ENCODE measurements around the gene VAV3.

VAV3 gene

DNA sequence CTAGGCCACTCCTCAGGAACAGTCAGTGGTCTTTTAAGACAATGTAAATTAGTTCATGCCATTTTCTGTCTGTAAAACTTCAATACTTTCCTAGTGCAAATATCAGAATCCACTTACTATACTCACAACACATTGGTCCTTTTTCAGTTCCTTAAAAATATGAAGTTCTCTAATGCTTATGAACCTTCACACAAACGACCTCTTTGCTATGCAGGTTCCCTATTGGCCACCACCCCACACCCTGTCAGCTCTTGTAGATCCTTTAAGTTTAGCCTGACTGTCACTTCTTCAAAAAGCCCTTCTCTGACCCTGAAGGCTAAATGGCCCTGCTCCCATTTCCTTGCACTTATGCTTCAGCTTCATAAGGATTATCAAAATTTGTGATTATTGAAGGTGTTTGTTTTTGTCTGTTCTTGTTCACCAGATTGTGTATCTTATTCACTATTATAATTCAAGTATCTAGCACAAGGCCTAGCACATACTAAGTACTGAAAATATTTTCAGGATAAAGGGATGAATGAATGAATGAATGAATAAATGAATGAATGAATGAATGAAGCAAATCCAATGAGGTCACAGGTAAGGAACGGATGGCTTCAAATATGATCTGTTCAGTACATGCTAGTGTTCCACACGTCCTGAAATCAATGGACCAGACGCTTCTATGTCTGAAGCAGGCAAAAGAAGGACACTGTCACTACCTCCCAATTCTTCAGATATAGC, 373.9 kb downstream of the VAV3 start:
- DNase-seq (ENCODE audit: low read depth in 3 of 3): no peak

DNA sequence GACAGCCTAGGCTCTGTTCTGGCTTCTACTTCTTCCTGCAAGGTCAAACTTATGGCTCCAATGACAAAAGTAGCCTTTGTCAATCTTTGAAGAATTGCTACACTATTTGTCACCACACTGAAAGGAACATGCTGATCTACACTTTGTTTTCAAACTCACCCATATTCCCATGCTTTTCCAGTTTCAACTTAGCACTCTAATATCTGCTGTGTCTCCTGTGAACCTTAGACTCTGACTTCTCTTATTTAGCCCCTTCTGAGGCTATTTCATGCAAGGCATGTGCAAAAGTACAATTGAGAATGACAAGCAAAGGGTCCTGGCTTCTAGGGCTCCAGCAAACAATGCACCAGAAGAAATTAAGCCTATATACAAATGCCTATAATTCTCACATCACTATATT, 374.9 kb downstream of the VAV3 start:
- no peak for DNase-seq (ENCODE audit: low read depth in 3 of 3)

DNA sequence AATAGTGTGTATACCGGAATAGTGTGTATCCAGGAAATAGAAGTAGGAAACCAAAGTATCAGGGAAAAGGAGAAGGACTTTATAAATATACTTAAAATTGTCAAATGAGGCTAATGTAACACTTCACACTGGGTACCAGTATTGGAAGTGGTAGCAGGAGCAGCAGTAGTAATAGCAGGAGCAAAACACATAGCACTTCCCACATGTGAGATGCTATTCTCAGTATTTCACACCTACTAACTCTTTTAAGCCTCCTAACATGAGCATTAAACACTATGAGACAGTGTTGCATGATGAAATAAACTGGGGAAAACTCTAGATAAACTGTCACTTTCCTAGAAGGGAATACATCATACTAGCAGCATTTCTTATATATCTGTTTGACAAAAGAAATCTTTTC, 376.7 kb downstream of the VAV3 start:
- no peak for DNase-seq (ENCODE audit: low read depth in 3 of 3)

DNA sequence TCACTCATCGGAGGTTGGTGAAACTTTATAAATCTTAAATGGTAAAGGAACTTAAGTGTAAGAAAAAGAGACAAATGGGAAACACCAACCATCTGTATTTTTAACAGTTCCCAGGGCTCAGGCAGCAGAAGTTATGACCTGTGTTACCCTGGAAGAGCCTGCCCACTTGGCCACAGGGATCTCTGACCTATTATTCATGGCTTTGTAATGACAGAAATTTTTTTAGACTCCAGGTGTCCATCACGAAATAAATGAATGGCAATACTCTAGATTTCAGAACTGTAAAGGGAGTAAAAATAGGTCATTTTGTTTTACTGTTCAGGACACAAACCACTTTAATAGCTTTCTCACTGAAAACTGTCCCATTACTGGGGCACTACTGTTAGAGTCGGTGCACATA, 389.8 kb downstream of the VAV3 start:
- no peak for DNase-seq (ENCODE audit: low read depth in 3 of 3)

DNA sequence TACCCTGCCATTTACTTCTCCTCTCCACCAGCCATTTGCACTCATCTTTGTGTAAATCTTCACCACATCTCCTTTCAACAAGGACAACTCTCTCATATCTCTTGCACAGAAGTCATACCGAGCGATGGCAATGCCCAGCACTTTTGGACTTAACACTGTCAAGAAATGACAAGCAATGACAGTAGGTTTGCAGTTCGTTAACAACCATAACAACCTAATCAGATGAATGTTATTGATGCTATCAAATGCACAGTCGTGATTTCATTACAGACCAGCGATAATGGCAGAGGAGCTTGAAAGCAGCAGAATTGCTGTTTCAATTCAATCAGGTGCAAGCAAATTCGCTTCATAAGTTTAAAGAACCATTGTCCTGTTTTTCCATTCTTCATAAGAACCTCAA, 390.9 kb downstream of the VAV3 start:
- no peak for DNase-seq (ENCODE audit: low read depth in 3 of 3)

DNA sequence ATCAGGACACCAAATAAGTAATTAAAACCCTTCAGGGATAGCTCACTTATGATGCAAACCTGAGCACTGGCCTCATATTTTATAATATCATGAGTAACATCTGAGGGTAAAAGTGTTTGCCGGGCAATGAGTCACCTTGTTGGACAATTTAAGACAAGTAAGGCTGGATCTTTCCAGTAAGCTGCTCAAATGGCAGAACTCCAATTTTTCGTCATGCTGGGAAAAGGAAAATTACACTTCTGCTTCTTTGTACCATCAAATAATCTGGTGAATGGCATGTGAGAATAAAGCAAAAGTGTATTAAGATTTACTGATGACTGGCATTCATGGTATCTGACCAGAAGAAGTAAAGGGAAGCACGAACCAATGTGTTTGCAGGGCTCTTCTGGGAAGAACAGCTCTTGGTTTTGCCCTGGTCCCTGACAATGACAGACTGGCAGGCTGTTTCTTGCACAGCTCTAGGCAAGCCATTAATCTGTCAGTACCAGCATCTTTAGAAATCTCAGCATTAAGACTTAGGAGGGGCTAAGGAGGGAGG, 392.2 kb downstream of the VAV3 start:
- DNase-seq (ENCODE audit: low read depth in 3 of 3): no peak

DNA sequence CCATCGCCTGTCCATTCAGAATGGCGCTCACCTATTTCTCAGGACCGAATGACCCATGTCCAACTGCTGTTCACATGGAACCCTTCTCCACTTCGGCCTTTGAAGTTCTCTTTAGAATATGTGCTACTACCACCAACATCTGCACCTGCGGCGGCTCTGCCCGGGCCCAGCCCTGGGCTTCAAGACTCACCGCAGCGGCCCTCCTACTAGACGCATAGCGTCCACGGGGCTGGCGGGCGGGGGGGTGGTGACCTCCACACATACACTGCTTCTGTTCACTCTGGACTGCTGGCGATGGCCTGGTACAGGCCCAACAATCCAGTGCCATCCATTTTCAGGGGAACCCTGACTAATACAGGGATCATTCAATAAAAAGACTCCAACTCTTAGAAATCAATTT, 394.2 kb downstream of the VAV3 start:
- no peak for DNase-seq (ENCODE audit: low read depth in 3 of 3)

DNA sequence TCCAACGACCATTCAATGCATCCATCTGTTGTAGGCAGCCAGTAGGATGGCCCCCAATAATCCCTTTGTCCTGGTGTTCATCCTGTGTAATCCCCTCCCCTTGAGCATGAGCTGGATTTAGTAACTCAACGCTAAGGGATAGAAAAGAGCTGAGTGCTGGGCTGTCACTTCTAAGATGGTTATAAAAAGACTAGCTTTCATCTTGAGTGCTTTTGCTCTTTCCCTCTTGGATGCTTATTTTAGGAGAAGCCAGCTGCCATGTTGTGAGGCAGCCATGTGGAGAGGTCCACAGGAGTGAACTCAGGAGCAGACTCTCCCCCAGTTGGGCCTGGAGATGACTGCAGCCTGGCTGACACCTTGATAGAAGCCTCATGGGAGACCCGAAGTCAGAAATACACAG, 401.5 kb downstream of the VAV3 start:
- DNase-seq (ENCODE audit: low read depth in 3 of 3): no peak

DNA sequence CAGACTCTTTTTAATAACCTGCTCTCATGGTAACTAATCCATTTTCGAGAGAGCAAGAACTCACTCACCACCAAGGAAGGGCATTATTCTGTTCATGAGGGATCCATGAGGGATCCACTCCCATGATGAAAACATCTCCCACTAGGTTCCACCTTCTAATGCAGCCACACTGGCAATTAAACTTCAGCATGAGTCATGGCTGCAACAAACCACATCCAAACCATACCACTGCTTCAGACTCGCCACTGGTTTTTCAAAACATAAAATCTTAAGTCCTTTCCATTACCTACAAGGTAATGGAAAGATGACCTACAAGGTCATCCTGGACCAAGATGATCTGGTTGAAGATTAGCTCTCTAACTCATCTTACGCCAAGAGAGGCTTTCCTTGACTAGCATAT, 405.1 kb downstream of the VAV3 start:
- DNase-seq (ENCODE audit: low read depth in 3 of 3): no peak

DNA sequence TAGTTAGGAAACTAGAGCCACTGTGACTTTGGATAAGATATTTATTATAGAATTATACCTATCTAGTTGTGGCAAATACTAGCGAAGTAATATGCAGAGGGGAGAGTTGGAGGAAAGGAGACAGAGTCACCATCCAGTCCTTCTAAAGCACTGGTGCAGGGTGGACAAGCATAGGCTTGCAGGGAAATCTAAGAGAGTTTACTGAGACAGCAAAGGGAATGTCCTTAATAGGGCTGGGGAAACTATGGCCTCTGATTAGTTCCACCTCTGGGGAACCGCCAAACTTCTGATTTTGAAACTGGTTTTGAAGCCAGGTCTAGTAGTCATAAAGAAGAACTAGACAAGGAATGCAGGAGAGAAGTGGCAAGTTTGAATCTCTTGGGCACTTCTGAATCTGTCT, 407.9 kb downstream of the VAV3 start:
- DNase-seq (ENCODE audit: low read depth in 3 of 3): no peak

DNA sequence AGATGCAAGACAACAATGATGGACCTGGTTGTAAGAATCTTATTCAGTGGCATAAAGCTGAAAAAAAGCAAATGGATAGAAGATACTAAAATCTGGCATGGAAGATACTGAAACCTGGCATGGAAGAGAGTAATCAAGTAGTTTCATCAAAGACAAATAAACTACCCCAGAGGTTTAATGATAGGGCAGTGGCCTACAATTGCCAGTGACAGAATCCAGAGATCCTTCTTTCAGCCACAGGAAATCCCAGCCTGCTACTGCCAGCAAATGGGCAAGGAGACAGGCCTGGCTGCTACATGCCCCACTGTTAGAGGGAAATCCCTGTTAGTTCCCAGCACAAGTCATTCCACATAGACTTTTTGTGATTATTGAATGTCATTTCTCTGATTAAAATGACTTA, 409.4 kb downstream of the VAV3 start:
- no peak for DNase-seq (ENCODE audit: low read depth in 3 of 3)

DNA sequence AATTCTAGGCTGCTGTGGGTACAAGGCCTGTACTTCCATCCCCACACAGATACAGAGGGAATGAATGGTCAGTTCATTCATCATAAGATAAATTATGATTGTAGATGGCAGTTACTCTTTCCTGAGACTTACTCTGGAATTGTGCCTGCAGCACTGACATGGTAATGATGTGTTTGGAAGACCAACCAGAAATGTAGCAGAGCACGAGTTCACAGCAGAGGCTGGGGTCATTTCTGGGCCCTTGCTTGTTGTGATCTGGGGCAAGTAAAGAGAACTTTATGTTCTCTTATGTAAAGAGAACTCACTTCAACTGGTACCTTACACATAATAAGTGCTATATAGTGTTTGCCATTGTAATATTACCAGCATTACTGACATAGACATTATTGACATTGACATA, 412.2 kb downstream of the VAV3 start:
- no peak for DNase-seq (ENCODE audit: low read depth in 3 of 3)

DNA sequence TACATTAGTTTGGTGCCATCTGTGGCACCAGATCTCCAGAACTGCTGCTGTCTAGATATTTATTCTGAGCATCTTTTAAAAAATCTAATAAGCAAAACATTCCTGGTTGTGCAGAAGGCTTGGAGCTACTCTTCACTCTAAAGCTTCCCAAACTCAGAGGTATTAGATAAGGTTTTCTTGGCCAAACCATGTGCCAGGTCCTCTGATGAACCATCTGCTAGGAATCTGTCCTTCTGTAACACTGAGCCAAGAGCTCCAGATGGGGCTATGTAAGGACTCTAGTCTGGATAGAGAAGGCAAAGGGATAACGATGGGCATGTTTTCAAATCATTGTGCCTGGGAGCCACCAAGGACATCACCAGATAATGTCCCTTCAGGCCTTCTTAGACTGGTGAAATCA, 413.5 kb downstream of the VAV3 start:
- DNase-seq (ENCODE audit: low read depth in 3 of 3): no peak

DNA sequence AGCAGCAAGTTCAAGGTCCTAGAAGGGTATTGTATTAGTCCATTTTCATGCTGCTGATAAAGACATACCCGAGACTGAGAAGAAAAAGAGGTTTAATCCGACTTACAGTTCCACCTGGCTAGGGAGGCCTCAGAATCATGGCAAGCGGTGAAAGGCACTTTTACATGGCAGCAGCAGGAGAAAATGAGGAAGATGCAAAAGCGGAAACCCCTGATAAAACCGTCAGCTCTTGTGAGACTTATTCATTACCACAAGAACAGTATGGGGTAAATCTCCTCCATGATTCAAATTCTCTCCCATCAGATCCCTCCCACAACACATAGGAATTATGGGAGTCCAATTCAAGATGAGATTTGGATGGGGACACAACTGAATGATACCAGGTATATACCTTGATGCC, 414.6 kb downstream of the VAV3 start:
- no peak for DNase-seq (ENCODE audit: low read depth in 3 of 3)

DNA sequence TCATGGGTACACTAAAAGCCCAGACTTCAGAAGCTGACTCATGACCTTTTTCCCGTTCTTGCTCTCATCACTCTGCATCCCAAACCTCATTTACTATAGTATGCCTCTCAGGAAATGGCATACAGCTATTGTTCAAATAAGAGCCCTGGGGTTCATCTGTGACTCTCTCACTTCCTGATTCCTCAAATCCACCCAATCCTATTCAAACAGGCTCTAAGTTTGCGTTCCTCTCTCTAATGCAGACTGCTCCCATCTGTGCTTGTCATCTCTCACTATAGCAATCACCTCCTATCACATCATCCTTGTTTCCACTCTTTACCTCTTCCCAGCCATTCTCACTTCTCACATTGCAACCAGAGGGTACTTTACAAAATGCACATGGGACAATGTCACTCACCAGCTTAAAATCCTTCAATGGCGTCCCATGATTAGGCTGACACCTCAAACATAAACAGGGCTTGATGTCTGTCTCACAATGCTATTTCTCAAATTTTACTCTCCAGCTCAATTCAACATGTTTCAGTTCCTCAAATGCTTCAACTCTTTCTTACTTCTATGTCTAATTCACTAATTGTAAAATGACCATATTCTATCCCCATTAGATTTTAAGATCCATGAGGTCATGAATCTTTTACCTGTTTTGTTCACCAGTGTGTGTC, 415.7 kb downstream of the VAV3 start:
- no peak for DNase-seq (ENCODE audit: low read depth in 3 of 3)

DNA sequence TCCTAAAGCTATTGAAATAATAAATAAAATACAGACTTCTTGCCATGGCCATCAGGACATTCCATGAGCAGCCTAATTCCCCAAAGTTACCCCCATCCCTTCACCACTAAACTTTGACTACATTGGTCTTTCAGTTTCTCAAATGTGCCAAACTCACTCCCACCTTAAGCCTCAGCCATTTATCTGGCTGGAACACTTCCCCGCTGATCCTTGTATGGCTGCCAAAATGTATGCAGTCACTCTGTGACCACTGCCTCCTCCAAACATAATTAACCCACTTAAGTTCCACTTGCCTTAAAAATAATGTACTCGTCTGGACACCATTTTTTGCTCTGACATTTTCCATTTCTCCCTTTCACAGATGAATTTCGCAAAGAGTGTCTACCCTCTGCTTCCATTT, 416.7 kb downstream of the VAV3 start:
- no peak for DNase-seq (ENCODE audit: low read depth in 3 of 3)

DNA sequence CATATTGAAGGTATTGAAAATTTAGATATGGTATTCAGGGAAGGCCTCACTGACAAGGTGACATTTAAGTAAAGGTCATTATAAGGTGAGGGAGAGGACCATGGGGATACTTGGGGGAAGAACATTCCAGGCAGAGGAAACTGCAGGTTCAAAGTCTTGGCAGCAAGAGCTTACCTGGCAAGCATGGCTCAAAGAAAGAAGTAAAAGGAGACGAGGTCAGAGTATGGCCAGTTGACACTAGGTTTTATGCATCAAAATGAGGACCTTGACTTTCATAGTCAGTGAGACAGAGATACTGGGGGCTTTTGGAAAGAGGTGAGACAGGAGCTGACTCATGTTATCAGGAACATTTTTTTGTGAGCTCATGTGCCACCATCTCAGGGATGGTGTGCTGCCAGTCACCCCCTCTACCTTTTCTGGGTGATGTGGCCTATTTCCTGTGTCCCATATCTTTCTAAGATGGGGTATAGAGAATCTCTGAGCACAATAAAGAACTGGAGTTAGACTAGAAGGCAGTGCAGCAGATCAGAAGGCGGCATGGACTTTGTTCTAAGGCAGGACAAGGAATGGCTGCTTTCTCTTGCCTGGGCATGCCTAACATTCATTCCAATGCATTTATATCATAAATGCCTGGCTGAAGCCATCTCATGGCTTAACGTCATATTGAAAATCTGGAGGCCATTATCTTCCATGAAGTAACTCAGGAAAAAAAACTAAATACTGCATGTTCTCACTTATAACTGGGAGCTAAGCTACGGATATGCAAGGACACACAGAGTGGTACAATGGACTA, 417.4 kb downstream of the VAV3 start:
- no peak for DNase-seq (ENCODE audit: low read depth in 3 of 3)

DNA sequence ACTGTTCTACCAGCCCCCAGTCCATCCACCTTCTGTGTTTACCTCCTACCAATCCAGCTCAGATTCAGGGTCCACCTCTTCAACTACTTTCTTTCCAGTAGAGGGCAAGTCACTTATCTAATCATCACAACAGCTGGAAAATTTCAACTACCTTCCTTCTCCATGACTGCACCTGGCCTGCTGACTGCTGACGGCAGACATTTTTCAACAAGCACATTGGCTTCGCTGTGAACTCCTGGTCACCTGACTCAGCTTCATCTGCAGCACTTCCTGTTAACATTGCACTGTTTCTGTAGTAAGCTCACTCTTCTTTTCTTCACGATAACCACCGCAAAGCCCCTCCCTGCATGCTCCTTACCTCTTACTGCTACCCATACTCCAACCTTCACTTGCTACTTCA, 418.4 kb downstream of the VAV3 start:
- no peak for DNase-seq (ENCODE audit: low read depth in 3 of 3)

DNA sequence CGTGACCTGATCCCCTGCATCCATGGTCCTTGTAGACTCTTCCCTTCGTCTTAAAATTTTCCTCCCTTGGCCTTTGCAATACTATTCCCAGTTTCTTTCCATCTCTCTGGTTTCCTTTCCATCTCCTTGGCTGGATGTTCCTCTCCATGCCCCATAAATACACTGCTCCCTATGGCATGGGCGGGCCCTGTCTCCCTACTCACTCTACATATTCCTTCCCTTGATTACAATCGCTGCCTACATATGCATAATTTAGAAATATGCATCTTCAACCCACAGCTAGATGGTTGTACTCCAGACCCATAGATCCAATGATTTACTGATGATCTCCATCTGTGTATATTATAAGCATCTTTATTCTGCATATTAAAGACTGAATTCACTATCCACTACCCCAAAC, 419.1 kb downstream of the VAV3 start:
- DNase-seq (ENCODE audit: low read depth in 3 of 3): no peak

DNA sequence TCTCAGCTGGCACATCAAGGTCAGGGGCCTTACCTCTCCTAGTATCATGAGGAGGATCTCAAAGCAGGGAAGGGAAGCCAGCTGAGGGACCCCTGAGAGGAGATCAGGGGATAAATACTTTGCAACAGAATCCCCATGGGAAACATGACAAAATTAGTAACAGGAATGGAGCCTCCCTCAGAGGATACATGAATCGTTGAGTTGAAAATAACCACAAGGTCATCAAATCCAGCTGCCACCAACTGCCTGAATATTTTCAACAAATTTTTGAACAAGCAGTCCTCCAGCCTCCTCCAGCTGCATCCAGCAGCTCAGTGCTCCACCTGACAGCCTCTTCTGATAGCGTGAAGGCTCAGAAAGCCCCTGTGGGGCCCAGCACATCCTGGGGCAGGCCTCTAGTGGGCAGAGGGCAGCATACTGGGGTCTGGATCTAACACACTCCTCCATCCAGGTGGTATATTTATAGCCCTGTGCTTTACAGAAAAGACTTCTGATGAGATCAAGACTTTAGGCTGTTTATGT, 419.9 kb downstream of the VAV3 start:
- no peak for DNase-seq (ENCODE audit: low read depth in 3 of 3)

DNA sequence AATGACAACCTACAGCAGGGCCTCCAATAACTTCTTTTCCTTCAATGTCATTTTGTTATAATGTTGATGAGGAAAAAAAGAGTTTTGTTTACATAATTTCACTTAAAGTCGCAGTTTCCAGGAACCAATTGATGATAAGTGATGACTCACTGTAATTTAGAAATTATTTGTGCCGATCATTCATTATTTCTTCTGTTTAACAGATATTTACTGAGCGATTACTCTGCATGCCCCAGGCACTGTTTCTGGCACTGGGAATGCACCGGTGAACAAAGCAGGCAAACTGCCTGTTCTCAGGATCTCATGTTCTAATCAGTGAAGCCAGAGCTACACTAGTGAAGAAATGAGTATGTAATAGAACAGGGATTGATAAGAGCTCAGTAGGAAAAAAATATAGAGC, 420.7 kb downstream of the VAV3 start:
- DNase-seq (ENCODE audit: low read depth in 3 of 3): no peak

DNA sequence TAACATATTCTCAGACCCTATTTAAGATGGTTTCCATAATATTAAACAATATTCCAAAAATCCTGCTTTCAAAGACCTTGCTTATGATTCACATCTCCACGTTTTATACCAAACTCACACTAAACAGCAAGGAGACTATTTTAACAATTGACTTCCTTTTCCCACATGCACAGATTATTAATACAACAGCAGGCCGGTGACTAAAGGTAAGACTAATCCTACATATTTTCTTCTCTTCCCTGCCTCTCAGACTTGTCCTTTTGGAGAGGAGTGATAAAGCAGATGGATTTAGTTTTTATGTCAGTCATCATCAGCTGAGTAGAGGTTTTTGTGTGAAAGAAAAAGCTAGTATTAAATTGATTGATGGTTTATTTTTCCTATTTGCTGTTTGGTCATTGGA, 423.6 kb downstream of the VAV3 start:
- no peak for DNase-seq (ENCODE audit: low read depth in 3 of 3)

DNA sequence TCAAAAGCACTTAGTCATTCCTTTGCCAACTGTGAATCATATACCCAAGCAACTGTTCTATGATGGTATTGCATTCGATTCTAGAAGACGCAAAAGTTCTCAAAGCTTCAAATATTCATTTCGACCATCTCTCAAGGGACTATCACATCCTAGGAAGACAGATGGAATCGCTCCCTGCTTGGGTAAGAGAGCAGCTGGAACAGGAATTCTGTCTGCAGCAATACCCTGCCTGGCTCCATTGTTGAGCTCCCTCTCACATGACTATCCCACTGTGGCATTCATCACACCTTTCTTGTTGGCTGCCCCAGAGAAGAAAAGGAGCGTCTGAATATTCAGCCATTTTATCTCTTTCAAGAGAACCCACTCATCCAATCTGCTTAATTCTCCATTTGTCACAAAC, 426.5 kb downstream of the VAV3 start:
- no peak for DNase-seq (ENCODE audit: low read depth in 3 of 3)

All from stimulated activated CD4-positive, alpha-beta T cell treated with anti-CD3 and anti-CD28 coated beads, TNF-alpha, amount 100 ng/mL, for 48 hours (primary cell).